CD4-positive, alpha-beta T cell treated with Interleukin-12 subunit alpha and Interleukin-12 subunit beta, for 1 hour (primary cell): Measurements from ENCODE around the gene LAMTOR2.

Source experiments
- DNase-seq: peaks from one replicate; pipeline ENCODE4 v3.0.0-alpha.2; 2020

Gene LAMTOR2

DNA sequence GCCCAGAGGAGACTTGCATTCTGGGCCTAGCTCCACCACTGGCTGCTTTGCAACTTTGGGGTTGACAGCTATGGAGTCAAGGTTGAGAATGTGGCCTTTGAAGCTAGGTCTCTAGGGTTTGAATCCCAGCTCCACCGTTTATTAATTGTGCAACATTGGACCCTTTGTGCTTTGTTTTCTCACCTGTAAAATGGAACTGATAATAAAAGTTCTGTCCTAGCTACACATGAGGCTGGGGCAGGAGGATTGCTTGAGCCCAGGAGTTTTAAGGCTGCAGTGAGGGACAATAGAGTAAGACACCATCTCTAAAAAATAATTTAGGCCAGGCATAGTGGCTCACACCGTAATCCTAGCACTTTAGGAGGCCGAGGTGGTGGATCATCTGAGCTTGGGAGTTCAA is 44.7 kb downstream of the LAMTOR2 start:
- no peak for DNase-seq

DNA sequence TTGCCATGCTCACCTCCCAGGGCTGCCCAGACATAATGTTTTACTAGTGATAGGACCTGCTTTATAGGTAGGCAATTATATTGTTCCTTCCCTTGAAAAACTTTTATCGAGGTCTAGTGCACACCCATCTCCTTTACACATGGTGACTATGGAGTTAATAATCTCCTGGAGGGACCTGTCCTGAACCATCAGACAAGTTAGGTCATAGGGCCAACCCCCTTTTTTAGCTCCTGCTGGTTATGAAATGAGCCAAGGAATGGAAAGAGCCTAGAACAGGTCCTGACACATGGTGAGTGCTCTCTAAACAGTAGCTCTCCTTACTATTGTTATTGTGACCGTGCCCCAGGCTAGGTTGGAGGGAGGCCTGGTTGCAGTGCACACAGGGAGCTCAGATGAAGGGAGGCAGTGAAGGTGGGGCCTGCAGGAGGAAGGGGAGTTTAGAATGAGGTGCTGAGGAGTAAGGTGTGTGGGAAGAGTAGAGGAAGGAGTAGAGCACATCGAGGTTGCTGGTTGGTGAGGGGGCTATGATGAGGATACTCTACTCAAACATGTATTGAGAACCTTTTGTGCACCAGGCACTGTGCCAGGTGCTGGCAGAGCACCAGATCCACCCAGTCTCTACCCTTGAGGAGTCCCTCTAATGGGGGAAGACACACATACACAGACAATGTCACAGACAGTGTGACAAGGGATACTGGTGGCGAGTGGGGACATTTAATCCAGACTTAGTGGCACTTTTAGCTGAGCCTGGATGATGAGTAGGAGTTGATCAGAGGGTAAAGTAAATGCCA is 45.8 kb downstream of the LAMTOR2 start:
- DNase-seq, result no peak

DNA sequence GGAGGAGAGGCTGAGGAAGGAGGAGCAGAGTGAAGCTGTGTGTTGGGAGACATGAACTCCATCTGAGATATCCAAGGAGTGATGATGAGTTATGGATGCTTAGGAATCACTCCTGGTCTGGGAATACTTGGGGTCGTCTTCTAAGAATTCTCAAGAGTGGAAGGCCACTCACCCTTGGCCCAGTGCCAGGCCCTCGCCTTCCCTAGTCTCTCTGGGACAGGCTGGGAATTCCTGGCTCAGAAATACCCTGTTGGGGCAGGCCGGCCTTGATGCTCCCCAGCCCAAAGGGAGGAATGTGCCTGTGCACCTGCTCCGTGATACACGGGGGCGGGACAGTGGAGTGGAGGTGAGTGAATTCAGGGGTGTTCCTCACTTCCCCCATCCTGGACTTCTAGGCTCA is 47.3 kb downstream of the LAMTOR2 start:
- DNase-seq, result no peak

DNA sequence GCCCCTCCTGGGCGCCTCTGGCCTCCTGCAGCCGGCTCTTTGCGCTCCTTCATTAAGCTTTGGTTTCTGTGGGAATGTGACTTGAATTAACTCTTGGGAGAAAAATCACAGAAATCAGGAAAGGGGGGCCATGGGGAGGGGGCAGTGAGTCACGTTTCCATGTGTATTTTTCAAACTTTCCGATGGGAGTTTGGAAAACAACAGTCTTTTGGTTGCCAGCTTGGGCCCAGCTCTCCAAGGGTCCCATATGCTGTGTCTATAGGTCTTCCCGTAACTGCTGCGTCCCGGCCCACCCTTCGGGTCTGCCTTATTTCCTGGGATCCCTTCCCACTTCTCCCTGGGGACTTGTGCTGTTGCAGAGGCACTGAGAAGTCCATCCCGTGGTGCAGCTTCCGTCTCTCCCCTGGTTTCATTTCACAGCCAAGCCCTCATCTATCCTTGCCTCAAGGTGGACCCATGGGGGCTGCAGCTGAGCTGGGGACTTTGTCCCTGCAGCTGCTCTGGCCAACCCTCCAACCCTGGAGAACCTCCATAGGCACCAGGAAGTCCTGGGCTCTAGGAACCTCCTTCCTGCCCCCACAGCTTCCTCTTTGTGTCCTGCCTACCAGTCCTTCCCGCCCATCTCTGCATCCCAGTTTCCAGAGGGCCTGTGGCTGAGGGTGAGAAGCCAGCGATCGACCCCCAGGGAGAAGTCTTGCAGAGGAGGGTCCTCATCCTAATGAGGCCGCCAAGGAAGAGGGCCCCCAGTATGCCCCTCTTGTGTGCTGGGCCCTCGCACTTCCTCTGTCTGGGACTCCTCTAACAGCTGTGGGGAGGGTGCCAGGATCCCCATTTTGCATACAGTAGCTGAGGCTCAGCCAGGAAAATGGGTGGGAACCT is 48.3 kb downstream of the LAMTOR2 start:
- no peak for DNase-seq

DNA sequence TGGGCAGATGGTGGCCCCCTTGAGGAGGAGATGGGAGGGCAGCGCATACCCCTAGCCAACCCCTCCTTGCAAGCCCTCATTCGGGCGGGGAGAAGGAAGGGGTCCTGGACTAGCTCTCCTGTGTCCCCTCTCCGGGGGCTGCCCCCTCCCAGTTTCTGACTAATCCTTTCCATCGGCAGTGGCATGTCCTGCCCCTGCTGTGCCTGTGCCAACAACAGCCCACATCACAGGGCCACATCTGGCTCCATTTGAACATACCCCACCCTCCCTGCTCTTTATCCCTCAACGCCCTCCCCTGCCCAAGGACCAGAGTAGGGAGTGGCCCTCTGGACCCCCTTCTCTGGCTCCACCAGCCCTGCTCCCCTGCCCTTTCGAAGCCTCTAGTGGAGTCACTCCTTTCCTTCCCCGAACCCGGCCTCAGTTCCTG is 49.0 kb downstream of the LAMTOR2 start:
- peak; percentile 48 for DNase-seq

DNA sequence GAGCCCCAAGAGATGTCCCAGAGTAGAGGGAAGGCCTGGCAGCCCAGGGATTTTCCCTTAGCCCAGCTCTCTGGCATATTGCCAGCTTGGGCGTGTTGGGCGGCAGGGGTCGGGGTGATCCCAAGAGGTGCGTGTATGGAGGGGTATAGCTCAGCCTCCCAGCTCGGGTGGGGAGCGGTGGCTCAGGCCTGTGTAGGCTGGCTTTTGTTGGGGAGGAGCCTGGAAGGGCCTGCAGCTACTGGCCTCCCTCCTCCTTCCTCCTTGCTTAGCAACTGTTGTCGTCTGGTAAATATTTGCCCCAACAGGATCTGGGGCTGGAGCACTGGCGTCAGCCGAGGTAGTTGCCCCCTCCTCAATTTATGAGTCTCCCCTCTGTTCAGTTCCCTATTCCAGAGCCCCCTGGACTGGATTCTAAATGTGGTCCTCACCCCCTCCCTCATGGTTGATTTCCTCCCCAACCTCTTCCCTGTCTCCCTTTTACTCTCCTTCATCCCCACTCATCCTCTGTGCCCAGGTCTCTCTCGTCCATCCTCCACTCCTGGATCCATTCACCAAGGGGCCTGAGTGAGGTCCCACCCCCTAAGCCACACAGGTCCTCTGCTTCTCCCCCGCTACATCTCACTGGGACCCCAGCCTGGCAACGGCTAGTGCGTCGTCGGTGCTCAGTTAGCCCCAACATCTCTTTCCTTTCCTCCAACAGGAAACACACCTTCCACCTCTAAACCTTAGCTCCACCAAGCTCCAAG is 49.7 kb downstream of the LAMTOR2 start:
- peak; percentile 89 for DNase-seq

DNA sequence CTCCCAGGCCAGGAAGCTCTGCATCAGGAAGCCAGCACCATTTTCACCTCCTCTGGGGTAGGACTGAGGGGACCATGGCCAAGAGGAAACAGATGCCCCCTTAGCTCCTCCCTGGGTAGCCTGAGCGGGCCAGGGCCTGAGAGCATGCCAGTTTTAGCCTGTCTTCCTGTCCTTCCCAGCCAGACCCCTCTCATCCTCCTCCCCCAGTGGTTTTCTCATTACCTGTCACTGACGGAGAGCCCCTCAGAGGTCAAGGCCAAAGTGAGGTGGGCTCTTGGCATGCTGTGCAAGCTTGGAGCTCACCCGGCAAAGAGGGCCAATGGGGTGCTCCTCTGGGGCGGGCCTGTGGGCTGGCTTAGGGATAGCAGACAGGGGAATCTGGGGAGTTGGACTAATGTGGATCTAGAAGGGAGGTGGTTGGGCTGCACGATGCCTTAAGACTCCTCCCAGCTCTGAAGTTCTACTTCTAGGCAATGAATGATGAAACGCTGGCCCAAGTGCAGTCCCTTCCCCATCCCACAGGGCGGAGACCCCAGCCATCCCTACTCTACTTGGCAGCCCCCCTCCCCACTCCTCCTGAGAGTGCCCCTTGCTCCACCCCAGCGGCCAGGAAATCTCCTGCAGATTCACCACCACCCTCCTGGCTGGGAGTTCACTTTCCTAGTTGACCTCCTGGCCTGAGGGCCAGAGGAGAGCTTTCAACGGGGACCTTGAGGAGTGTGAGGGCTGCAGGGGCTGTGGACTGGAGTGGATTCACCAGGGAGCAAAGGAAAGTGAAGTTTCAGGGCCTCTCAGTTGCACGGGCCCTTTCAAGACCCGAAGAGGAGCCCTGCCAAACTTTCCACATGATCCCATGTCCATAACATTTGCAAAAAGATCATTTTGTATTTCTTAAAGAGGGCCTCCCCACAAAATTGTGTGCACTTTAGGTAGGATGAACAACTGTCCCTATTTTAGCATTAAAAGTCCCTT is 50.6 kb downstream of the LAMTOR2 start:
- no peak for DNase-seq

DNA sequence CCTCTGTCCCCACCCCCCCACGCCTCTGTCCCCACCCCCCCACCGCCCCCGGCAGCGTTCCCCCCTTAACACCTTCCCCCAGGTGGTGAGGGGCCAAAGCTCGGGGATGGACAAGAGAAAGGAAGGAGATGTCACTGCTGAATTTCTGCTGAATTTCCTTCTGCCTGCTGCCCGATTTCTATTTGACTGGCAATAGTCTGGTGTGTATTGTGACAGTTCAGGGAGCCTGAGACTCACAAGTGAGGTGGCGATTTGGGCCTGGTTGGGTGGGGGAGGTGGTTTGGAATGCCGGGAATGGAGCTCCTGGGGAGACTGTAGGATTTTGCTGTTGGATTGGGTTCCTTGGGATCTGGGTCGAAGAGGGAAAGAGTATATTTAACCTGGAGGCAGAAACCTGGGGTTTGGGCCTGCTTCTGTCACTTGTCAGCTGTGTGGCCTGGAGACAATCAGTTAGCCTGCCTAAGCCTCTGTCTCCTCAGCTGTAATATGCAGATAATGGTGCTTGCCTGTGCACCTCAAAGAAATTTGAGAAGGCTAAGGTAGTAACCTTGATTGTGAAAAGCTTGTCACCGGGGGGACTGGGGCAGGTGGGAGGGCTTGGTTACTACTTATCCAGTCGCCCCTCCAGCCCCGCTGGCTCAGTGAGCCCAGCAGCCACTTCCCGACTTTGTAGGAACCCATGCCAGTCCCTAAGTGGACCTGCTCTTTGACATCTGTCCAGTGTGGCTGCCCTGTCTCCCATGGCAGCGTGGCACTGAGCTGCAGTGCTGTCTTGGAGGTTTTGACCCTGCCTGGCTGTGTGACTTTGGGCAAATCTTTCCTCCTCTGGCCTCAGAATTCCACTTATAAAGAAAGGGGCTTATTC is 52.3 kb downstream of the LAMTOR2 start:
- DNase-seq, result no peak

DNA sequence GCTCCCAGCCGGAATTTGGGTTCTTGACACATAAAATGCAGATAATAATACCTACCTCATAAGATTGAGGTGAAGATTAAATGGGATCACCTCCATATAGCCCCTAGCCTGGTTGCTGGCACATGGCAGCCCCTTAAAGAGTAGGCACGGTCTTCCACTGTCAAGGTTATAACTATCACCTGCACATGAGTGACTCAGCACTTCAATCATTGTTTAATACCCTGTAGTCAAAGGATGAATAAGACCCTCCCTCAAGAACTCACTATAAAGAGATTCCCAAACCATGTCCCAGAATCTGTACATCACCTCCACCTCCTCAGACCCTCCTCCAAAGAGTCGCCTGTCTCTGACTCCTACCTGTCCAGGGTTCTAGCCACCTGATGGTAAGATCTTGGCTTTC is 53.5 kb downstream of the LAMTOR2 start:
- no peak for DNase-seq
